Activated B cell treated with CpG ODN at 0.5 μM for 24 hours (primary cell): Measurements from ENCODE around the gene EMX1. TPM values are rescaled to one million over a fixed set of nuclear protein-coding genes. Genes with fewer than 3 reads are reported as not detected.

Source experiments
- ATAC-seq: fragments of 200-7000 bp; cut with Tn5 transposase; one replicate; pipeline ENCODE4 v1.10.0; 2021; ENCODE audit warnings: low read depth, mild to moderate bottlenecking, moderate library complexity
- CTCF ChIA-PET: fragments of 350-600 bp; sonication (Branson Sonifier 250); formaldehyde crosslinking; loops from one replicate; lab custom pipeline; 2021; ENCODE audit warnings: antibody characterized with exemption; lab: Charles Lee
- POLR2A ChIA-PET: fragments of 350-600 bp; sonication (Branson Sonifier 250); formaldehyde crosslinking; loops from one replicate; lab custom pipeline; 2021; ENCODE audit warnings: antibody characterized with exemption; lab: Charles Lee
- DNase-seq: peaks from one replicate; pipeline ENCODE4 v3.0.0; 2022
- H3K27ac Mint-ChIP-seq: one replicate; pipeline ENCODE4 v1.8.0; 2020; ENCODE audit warnings: mixed read lengths
- H3K27me3 Mint-ChIP-seq: one replicate; pipeline ENCODE4 v1.8.0; 2021; ENCODE audit warnings: mixed read lengths
- H3K36me3 Mint-ChIP-seq: one replicate; pipeline ENCODE4 v1.8.0; 2021; ENCODE audit warnings: low read depth, mixed read lengths
- H3K4me1 Mint-ChIP-seq: one replicate; pipeline ENCODE4 v1.8.0; 2021; ENCODE audit warnings: mixed read lengths
- H3K4me3 Mint-ChIP-seq: one replicate; pipeline ENCODE4 v1.8.0; 2020; ENCODE audit warnings: mild to moderate bottlenecking, mixed read lengths
- H3K9me3 Mint-ChIP-seq: one replicate; pipeline ENCODE4 v1.8.0; 2020; ENCODE audit warnings: mixed read lengths
- CTCF ChIP-seq: fragments of 200-600 bp; IDR thresholded peaks from one replicate; pipeline ENCODE4 v1.8.0; 2022; ENCODE audit warnings: antibody characterized with exemption, mild to moderate bottlenecking
- intact Hi-C: fragments of 100-400 bp; cut with micrococcal nuclease; formaldehyde crosslinking; loops from one replicate; pipeline ENCODE4 v1.15.1; 2024
- total RNA-seq: library from RNA; stranded (reverse); gene quantifications from 2 replicates; pipeline ENCODE4 v1.2.3, GENCODE V29; 2022

EMX1 gene
- total RNA-seq, 1 donor from 2014 or later, result 0.22 TPM

DNA sequence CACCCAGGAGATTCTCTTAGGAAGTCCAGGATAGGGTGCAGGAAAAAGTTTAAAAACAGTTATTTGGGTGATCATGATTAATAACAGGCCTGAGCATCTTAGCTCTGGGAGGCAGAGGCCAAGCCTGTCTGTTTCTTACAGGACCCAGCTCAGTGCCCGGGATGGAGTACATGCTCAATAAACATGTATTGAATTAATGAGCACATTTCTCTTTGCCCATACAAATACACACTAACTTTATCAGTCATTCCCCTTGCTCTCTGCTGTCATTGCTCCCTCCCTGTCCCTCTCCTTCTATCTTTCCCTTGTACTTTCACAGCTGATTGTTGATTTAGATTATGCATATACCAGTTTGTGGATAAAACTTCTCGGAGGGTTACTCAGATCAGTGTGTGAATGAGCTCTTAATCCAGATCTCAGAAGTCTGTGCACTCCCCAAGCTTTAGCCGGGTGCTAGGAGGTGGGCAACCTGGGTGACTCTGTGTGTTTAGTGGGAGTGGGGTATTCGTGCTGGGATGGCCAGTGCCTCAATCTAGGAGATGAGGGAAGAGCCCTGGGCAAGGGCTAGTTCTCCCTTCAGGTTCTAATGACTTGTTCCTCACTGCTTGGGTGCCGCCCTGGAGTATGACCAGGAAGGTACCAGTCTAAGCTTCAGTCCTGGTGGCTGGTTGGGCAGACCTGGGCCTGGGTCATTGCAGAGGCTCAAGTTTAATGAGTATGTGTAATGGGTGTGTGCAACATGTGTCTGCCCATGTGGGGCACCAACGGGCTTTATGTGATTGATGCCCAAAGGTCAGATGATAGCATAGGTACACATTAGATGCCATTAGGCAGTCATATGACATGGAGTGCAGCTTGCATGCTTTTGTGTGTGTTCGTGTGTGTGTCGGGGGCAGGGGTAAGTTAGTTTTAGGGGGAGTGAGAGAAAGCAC is 10.6 kb downstream of the EMX1 start:
- POLR2A ChIA-PET, result no interaction called here
- no peak for ATAC-seq
- peaks cover 27% of the 10 kb centered on the region for H3K27me3 Mint-ChIP-seq

GRCh38 chr2:72929010-72929409 is 11.7 kb downstream of the EMX1 start:
- H3K36me3 Mint-ChIP-seq, result no peaks in the 10 kb centered on the region
- ChIA-PET POLR2A (no interaction called here), CTCF (no interaction called here)
- no peak overlapping the region for H3K27ac Mint-ChIP-seq
- H3K9me3 Mint-ChIP-seq, result no peaks in the 10 kb centered on the region
- no peak for ATAC-seq
- TF ChIP-seq CTCF, result no peak
- H3K27me3 Mint-ChIP-seq, result peaks cover 18% of the 10 kb centered on the region
- intact Hi-C loops, result no loop called here
- H3K4me1 Mint-ChIP-seq, result no peaks in the 10 kb centered on the region
- no peak for DNase-seq
- H3K4me3 Mint-ChIP-seq, result no peak overlapping the region

More for the DNA sequence above, 10.6 kb downstream of the EMX1 start:
- no peaks in the 10 kb centered on the region for H3K36me3 Mint-ChIP-seq
- intact Hi-C loops, result no loop called here
- peaks cover 2% of the 10 kb centered on the region for H3K4me1 Mint-ChIP-seq
- TF ChIP-seq CTCF, result no peak
- no peak overlapping the region for H3K27ac Mint-ChIP-seq
- no peaks in the 10 kb centered on the region for H3K9me3 Mint-ChIP-seq
- no peak for DNase-seq
- CTCF ChIA-PET, result no interaction called here
- no peak overlapping the region for H3K4me3 Mint-ChIP-seq

DNA sequence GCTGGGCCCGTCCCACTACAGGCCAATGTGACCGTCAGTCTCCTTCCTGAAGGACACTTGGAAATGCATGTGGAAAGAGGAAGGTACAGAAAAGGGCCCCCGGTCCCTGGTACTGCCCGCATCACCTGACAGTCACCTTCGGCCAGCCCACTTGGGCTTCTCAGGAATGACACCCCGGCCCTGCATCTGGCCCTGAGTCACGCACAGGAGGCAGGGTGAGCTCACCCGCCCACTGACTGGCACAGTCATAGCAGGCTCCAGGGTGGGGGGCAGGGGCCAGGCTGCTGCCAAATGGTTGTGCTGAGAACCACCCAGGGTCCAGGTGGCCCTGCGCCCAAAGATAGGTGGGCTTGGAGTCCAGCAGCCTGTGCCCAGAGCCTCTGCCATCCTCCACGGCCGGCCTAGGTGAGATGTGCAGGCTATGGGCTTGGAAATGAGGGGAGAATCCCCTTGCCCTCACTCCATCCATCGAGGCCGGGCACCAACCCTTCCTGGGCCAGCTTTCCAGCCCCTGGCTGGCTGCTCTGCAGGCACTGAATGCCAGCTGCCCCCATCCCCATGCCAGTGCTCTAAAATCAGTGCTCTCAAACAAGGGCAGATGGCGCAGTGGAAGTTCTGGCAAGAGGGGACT is 14.1 kb downstream of the EMX1 start:
- TF ChIP-seq CTCF, result no peak
- peak; percentile 4 for DNase-seq
- no peaks in the 10 kb centered on the region for H3K36me3 Mint-ChIP-seq
- no peaks in the 10 kb centered on the region for H3K9me3 Mint-ChIP-seq
- intact Hi-C loops, result no loop called here
- CTCF ChIA-PET, result no interaction called here
- H3K4me1 Mint-ChIP-seq, result no peaks in the 10 kb centered on the region
- H3K4me3 Mint-ChIP-seq, result no peak overlapping the region
- peaks cover 19% of the 10 kb centered on the region for H3K27me3 Mint-ChIP-seq
- POLR2A ChIA-PET, result no interaction called here
- no peak overlapping the region for H3K27ac Mint-ChIP-seq
- ATAC-seq, result no peak

GRCh38 chr2:72932045-72932740 is 14.9 kb downstream of the EMX1 start:
- H3K4me3 Mint-ChIP-seq, result no peak overlapping the region
- peaks cover 20% of the 10 kb centered on the region for H3K27me3 Mint-ChIP-seq
- DNase-seq (no peak), ATAC-seq (no peak)
- no peaks in the 10 kb centered on the region for H3K4me1 Mint-ChIP-seq
- H3K27ac Mint-ChIP-seq, result no peak overlapping the region
- CTCF ChIA-PET, result no interaction called here
- no peak for TF ChIP-seq CTCF
- POLR2A ChIA-PET, result no interaction called here
- intact Hi-C loops, result no loop called here
- H3K9me3 Mint-ChIP-seq, result no peaks in the 10 kb centered on the region
- no peaks in the 10 kb centered on the region for H3K36me3 Mint-ChIP-seq

- ChIA-PET CTCF (no interaction called here), POLR2A (no interaction called here)
- DNase-seq, result no peak
Observed at GRCh38 chr2:72932805-72933204, 15.5 kb downstream of the EMX1 start.

More at GRCh38 chr2:72932805-72933204, 15.5 kb downstream of the EMX1 start:
- Mint-ChIP-seq H3K36me3 (no peaks in the 10 kb centered on the region), H3K4me1 (no peaks in the 10 kb centered on the region), H3K27ac (no peak overlapping the region), H3K4me3 (no peak overlapping the region), H3K9me3 (no peaks in the 10 kb centered on the region), H3K27me3 (peaks cover 20% of the 10 kb centered on the region)
- no peak for ATAC-seq
- intact Hi-C loops, result no loop called here
- TF ChIP-seq CTCF, result no peak
